ENCODE data around the gene BTNL2. TPM values are rescaled to one million over a fixed set of nuclear protein-coding genes. Genes with fewer than 3 reads are reported as not detected.
A peak's percentile ranks its signal among the peaks of the same experiment; 100 is the strongest.

The BTNL2 gene
- total RNA-seq, 1 experiment from 2014 or later, result not detected

- in situ Hi-C loops (cut with HindIII; ENCODE audit: low pct_unique_long_range_greater_than_20kb, low sequenced_read_pairs) (no loop called here), intact Hi-C loops (cut with micrococcal nuclease; ENCODE audit: unreplicated experiment) (no loop called here)
- ATAC-seq (no peak), DNase-seq (ENCODE audit: low read depth, low spot score) (no peak)
- no TSS peak for BruUV-seq (replicated peaks)
- TF ChIP-seq REST (IDR thresholded peaks at IDR 0.05; ENCODE audit: insufficient read depth in 1 of 2, low read depth in 2 of 2, low read length in 1 of 2) (no peak), CTCF (IDR thresholded peaks at IDR 0.05) (no peak), POLR2AphosphoS5 (IDR thresholded peaks at IDR 0.05; ENCODE audit: low read depth, low read length) (no peak), SIN3A (IDR thresholded peaks at IDR 0.05; ENCODE audit: borderline replicate concordance, insufficient read depth, low read depth, low read length) (no peak)
- Histone ChIP-seq H3K36me3 (ENCODE audit: control insufficient read depth, insufficient read depth, low read length) (no peaks in the 10 kb centered on the region), H3K27ac (ENCODE audit: low read length) (no peak overlapping the region), H3K4me1 (ENCODE audit: control insufficient read depth, insufficient read depth, low read length) (no peaks in the 10 kb centered on the region), H3K27me3 (ENCODE audit: control insufficient read depth, insufficient read depth, low read length) (no peaks in the 10 kb centered on the region), H3K4me3 (ENCODE audit: low read depth in 2 of 2, low read length in 2 of 2) (no peak overlapping the region), H3K9me3 (ENCODE audit: control insufficient read depth, insufficient read depth, low read depth, low read length) (no peaks in the 10 kb centered on the region)
- CTCF ChIA-PET, result no interaction called here
- POLR2A ChIA-PET, result no interaction called here
These were observed 36.5 kb downstream of the BTNL2 start for GRCh38 chr6:32370505-32370904.

- in situ Hi-C loops (cut with HindIII; ENCODE audit: low pct_unique_long_range_greater_than_20kb, low sequenced_read_pairs) (no loop called here), intact Hi-C loops (cut with micrococcal nuclease; ENCODE audit: unreplicated experiment) (no loop called here)
- POLR2A ChIA-PET, result no interaction called here
- Histone ChIP-seq H3K27ac (ENCODE audit: low read length) (no peak overlapping the region), H3K9me3 (ENCODE audit: control insufficient read depth, insufficient read depth, low read depth, low read length) (no peaks in the 10 kb centered on the region), H3K27me3 (ENCODE audit: control insufficient read depth, insufficient read depth, low read length) (no peaks in the 10 kb centered on the region), H3K4me1 (ENCODE audit: control insufficient read depth, insufficient read depth, low read length) (no peaks in the 10 kb centered on the region), H3K4me3 (ENCODE audit: low read depth in 2 of 2, low read length in 2 of 2) (no peak overlapping the region), H3K36me3 (ENCODE audit: control insufficient read depth, insufficient read depth, low read length) (no peaks in the 10 kb centered on the region)
- TF ChIP-seq TCF7L2 (IDR thresholded peaks at IDR 0.05; ENCODE audit: low read depth, low read length), result no peak
- no peak for TF ChIP-seq POLR2AphosphoS5 (IDR thresholded peaks at IDR 0.05; ENCODE audit: low read depth, low read length)
- no peak for TF ChIP-seq REST (IDR thresholded peaks at IDR 0.05; ENCODE audit: insufficient read depth in 1 of 2, low read depth in 2 of 2, low read length in 1 of 2)
- TF ChIP-seq CTCF (IDR thresholded peaks at IDR 0.05), result no peak
- no peak for TF ChIP-seq SIN3A (IDR thresholded peaks at IDR 0.05; ENCODE audit: borderline replicate concordance, insufficient read depth, low read depth, low read length)
- peak; percentile 30 for DNase-seq (ENCODE audit: low read depth, low spot score)
- CTCF ChIA-PET, result no interaction called here
- BruUV-seq (replicated peaks), result no TSS peak
- ATAC-seq, result no peak; the same call in 1 of the 2 replicates
These were observed 37.3 kb downstream of the BTNL2 start for GRCh38 chr6:32369660-32370059.
